Vagina (tissue), 2 donors: Measurements from ENCODE around the gene SNAP91.

Experiments used
- CTCF ChIP-seq, 3 experiments: fragments of 450-650 bp in 2 of 3; fragments of 200-600 bp in 1 of 3; sonication (generic) in 1 of 3; IDR thresholded peaks; one replicate each; pipeline ENCODE4 v1.5.1; 2017 to 2019; ENCODE audit warnings: antibody characterized with exemption in 3 of 3, mild to moderate bottlenecking in 2 of 3, moderate library complexity in 2 of 3
- POLR2A ChIP-seq, 2 donors: fragments of 450-650 bp; IDR thresholded peaks; one replicate each; pipeline ENCODE4 v1.6.1; 2017; ENCODE audit warnings: antibody characterized with exemption in 2 of 2, mild to moderate bottlenecking in 2 of 2, moderate library complexity in 2 of 2

GRCh38 chr6:83546636-83547035 is 162.3 kb downstream of the SNAP91 start:
- TF ChIP-seq POLR2A (IDR thresholded peaks at IDR 0.05) = no peak
- TF ChIP-seq CTCF (IDR thresholded peaks at IDR 0.05) = no peak
